NOMO-1 treated with DMSO at 0.1 percent for 48 hours (cell line): ENCODE data around the gene DPP6.

Source experiments
- DNase-seq: peaks from one replicate; lab custom pipeline; 2025; ENCODE audit not compliant: unreplicated experiment; lab: John Stamatoyannopoulos, UW

Gene DPP6

GRCh38 chr7:154898973-154899855 lies 847.0 kb downstream of the DPP6 start:
- no peak for DNase-seq

- no peak for DNase-seq
These were observed 847.7 kb downstream of the DPP6 start for GRCh38 chr7:154899862-154900261.

- DNase-seq: no peak
These were observed 850.4 kb downstream of the DPP6 start for GRCh38 chr7:154902600-154903082.

- DNase-seq: no peak
These were observed 851.0 kb downstream of the DPP6 start for GRCh38 chr7:154903083-154903731.

GRCh38 chr7:154905146-154905545 lies 852.9 kb downstream of the DPP6 start:
- no peak for DNase-seq

GRCh38 chr7:154905615-154906014 lies 853.4 kb downstream of the DPP6 start:
- DNase-seq: no peak

- DNase-seq: no peak
These were observed 854.0 kb downstream of the DPP6 start for GRCh38 chr7:154906201-154906600.

GRCh38 chr7:154906736-154907355 lies 854.6 kb downstream of the DPP6 start:
- DNase-seq: no peak

- DNase-seq: no peak
These were observed 855.7 kb downstream of the DPP6 start for GRCh38 chr7:154907651-154908620.

- DNase-seq: no peak
These were observed 857.3 kb downstream of the DPP6 start for GRCh38 chr7:154909241-154910105.

GRCh38 chr7:154910125-154910524 lies 857.9 kb downstream of the DPP6 start:
- no peak for DNase-seq

- DNase-seq: no peak
These were observed 858.8 kb downstream of the DPP6 start for GRCh38 chr7:154910977-154911376.

GRCh38 chr7:154911411-154911810 lies 859.2 kb downstream of the DPP6 start:
- DNase-seq: no peak

GRCh38 chr7:154911862-154912455 lies 859.8 kb downstream of the DPP6 start:
- DNase-seq: no peak

- DNase-seq: no peak
These were observed 860.9 kb downstream of the DPP6 start for GRCh38 chr7:154912871-154913637.

- DNase-seq: peak; percentile 17
These were observed 861.6 kb downstream of the DPP6 start for GRCh38 chr7:154913638-154914307.

GRCh38 chr7:154914308-154914995 lies 862.3 kb downstream of the DPP6 start:
- DNase-seq: no peak
